ENCODE measurements around the gene ARHGAP22.

Gene ARHGAP22

GRCh38 chr10:48533540-48533939, 71.3 kb downstream of the ARHGAP22 start:
- DNase-seq (ENCODE audit: low read depth, low spot score), result no peak

- DNase-seq (ENCODE audit: low read depth, low spot score), result no peak
These were observed 73.4 kb downstream of the ARHGAP22 start for GRCh38 chr10:48531486-48531885.

DNA sequence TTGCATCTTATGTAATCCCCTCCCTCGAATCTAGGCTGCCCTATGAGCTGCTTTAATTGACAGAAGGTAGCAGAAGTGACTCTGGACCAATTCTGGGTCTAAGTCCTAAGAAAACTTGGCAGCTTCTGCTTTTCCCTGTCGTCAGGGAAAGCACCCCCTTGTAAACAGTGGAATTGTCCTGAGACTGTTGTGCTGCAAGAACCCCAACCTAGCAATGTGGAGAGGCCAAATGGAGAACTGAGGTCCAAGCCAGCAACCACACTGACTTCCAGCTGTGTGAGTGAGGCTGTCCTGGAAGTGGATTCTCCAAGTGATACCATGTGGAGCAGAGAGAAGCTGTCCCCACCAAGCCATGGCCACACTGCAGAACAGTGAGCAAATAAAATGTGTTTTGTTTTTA, 75.5 kb downstream of the ARHGAP22 start:
- no peak for DNase-seq (ENCODE audit: low read depth, low spot score)

DNA sequence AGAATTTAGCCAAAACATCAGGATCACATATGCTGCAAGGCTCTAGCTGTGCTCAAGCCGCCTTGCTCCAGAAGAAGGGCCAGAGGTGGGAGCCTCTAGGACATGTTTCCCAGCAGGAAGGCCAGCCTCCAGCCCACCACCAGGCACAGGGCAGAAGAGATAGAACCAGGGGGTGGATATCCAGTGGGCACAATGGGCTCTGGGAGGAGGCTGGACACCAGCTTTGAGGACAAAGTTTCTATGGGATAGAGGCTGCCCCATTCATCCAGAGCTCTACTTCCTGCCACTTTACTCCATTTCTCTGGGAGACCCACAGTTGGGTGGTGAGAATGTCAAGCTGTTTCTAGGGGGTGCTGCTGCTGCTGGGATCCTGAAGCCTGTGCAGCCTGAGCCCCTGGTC, 77.1 kb downstream of the ARHGAP22 start:
- DNase-seq (ENCODE audit: low read depth, low spot score), result no peak

DNA sequence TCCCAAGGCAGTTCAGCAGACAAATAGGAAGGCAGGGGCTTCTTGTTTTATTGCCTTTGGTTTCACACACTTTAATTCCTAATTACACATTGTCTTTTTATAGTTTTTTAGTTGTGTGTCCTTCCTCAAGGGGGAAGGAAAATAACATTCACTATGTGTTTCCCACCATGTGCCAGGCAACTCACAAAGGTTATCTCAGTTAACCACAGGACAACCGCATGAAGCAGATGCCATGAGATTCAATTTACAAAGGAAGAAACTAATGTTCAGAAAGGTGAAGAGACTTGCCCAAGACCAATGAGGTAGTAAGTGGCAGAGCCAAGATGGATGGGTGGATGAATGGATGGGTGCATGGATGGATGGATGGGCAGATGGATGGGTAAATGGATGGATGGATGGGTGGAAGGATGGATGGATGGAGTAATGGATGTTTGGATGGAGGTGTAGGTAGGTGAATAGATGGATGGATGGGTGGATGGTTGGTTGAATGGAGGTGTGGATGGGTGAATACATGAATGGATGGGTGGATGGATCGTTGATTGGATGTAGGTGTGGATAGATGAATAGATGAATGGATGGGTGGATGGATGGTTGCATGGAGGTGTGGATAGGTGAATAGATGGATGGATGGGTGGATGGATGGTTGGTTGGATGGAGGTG, 77.9 kb downstream of the ARHGAP22 start:
- no peak for DNase-seq (ENCODE audit: low read depth, low spot score)

DNA sequence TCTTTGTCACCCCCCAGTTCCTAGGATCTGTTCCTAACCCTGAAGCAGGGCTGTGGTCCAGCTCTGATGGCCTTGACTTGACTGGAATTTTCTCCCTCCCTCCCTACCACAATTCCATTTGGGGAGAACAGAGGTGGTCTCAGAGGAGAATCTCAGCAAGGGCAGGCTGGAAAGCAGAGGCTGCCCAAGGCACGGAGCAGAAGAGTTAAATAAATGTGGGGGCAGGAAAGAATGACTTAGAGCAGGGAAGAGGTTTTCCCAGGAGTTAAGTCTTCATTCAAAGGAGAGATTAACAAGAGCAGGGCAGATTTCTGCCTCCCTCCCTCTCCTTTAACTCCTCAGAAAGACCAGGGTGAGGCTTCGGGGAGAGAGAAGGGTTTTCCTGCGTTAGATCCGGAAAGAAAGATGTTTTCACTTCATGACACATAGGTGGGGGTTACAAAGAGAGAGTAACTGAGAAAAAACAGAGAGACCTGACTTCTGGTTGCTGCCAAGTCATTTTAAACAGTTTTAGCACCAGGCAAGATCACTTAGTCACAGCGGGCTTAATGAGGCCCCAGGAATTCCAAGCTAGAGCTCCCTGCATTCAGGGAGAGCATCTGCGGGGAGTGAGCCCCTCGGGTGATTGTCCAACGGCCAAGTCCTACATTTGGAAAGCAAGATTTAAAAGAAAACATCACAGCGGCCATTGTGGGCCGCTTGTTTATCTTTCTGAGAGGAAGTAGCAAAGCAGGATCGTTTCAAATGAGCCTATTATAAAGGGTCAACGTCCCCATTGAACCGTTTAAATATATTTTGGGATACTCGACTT, 78.7 kb downstream of the ARHGAP22 start:
- DNase-seq (ENCODE audit: low read depth, low spot score), result peak; percentile 49

DNA sequence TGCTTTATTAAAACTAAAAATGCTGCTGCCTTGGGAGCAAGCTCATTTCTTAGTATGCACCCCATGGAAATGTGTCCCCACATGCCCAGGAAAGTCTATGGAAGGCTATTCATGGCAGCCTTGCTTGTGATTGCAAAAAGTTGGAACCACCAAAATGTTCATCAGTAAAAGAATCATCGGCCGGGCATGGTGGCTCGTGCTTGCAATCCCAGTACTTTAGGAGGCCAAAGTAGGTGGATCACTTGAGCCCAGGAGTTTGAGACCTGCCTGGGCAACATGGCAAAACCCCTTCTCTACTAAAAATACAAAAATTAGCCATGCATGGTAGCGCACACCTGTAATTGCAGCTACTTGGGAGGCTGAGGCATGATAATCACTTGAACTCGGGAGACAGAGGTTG, 79.8 kb downstream of the ARHGAP22 start:
- DNase-seq (ENCODE audit: low read depth, low spot score), result no peak

GRCh38 chr10:48523820-48524758, 80.8 kb downstream of the ARHGAP22 start:
- DNase-seq (ENCODE audit: low read depth, low spot score), result peak; percentile 56

- DNase-seq (ENCODE audit: low read depth, low spot score), result peak; percentile 75
These were observed 81.6 kb downstream of the ARHGAP22 start for GRCh38 chr10:48523212-48523819.

GRCh38 chr10:48522011-48522765, 82.7 kb downstream of the ARHGAP22 start:
- DNase-seq (ENCODE audit: low read depth, low spot score), result no peak

DNA sequence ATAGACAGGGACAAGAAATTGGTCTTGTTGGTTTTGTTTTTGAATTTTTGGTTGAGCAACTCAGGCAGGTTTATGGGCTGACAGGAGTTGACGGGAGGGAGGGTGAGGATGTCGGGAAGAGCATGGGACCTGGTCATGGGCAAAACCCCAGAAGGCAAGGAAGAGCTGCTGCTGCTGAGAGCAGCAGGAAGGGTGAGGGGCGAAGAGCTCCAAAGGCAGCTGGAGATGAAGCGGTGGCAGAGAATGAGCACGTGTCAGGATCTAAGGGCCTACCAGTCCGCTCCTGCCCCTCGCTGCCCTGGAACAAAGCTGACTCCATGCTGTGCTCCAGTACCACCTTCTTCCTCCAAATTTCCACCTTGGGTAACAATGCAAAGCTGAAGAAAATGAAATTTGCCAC, 84.3 kb downstream of the ARHGAP22 start:
- no peak for DNase-seq (ENCODE audit: low read depth, low spot score)

GRCh38 chr10:48520184-48520506, 84.7 kb downstream of the ARHGAP22 start:
- DNase-seq (ENCODE audit: low read depth, low spot score), result no peak

DNA sequence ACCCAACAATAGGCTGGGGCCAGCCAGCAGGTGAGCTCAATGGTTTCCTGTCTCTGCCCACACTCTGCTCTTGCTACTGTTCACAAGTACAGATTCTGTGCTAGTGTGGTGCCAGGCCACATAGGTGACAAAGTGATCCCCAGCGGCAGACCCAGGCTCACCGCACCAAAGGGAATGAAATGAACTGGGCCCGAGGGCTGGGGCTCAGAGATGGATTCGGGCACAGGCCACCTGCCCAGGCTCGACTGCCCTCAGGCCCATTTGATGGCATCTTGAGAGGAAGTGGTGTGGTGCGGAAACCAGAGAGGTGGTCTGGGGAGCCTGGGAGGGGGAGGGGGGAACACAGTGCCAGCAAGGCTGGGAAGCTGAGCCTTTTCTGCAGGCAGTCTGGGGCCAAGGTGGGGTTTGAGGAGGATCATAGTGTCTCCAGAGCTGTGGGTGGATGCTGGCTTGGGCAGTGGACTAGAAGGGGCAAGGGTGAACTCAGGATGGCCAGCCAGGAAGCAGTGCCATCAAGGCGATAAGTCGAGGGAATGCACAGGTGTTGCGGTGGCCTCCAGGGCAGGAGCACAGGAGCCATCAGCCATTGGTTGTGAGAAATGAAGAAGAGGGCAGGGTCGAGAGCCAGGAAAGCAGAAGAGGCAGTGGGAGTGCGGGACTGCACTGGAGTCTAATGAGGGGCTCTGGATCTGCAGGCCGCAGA, 85.2 kb downstream of the ARHGAP22 start:
- no peak for DNase-seq (ENCODE audit: low read depth, low spot score)

- DNase-seq (ENCODE audit: low read depth, low spot score), result no peak
These were observed 85.9 kb downstream of the ARHGAP22 start for GRCh38 chr10:48518986-48519385.

DNA sequence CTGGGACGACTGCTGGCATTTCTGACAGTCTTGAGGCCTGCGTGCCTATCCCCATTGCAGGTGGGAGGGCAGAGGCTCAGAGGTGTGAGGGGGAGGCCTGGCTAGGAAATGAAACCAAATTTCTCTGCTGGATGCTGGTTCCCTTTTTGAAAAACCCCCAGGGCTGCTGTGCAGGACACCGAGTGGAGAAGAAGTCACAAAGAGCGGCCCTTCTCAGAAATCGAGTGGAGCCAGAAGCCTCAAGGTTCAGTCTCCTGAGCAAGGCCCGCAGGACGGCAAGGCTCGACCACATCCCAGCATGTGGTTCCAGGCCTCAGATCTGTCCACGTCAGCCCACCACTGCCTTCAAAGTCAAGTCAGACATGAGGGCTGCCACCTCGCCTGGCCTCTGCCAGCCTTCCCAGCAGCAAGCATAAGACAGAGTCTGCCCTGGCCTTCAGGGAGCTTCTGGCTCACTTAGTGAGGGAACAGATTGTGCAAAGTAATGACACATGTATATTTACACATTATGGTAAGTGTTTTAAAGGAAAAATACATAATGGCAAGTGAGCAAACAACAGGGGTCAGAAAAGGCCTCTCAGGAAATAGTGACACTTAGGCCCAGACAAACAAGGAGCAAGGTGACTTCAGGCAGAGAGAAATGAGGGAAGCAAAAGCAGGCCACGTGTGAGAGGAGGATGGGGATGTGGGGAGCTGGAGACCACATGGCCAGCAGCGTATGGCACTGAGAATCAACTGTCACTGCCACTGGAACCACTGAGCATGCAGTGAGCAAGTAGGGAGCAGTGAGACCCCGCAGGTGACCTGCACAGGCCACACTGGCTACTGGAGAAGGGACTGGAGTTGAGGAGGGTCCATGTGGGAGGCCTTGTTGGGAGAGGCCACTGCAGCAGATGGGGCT, 86.7 kb downstream of the ARHGAP22 start:
- no peak for DNase-seq (ENCODE audit: low read depth, low spot score)

DNA sequence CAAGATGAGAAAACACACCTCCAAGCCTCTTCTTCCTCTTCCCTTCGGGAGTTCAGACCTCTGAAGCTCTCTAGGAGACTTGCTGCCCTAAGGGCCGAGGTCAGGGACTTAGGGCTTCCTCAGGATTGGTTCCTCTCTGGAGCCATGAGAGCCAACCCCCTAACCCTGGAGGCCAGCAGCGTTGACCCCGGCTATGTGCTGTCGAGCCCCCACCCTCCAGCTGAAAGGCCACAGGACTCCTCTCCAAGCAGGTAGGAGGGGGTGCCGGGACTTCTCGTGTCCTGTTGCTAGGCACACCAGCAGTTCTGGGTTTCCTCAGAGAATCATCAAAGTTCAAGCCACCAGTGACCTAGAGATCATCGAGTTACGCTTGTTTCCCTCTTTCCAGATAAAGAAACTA, 87.4 kb downstream of the ARHGAP22 start:
- no peak for DNase-seq (ENCODE audit: low read depth, low spot score)

DNA sequence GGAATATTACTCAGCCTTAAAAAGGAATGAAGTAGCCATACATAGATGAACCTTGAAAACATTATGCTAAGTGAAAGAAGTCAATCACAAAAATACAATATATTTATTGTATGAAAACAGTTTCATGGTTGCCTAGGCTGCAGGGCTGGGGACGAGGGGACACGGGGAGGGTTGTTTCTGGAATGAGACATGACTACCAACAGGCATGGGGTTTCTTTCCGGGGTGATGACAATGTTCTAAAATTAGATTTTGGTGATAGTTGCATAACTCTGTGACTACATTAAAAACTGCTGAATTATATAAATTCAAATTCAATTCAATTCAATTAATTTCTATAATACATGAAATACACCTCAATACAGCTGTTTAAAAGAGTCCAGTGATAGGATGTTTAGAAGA, 88.0 kb downstream of the ARHGAP22 start:
- no peak for DNase-seq (ENCODE audit: low read depth, low spot score)

DNA sequence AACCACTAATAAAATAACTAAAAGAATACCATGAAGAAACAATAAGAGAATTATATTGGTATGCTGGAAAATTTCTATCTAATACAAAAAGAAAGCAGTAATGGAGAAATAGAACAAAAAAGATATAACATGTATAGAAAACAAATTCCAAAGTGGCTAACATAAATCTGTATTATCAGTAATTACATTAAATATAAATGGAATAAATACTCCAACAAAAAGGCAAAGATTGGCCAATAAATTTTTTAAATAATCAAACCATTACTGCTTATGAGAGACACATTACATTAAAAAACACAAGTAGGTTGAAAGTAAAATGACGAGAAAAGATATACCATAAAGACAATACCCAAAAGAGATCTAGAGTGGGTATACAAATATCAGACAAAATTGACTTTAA, 90.0 kb downstream of the ARHGAP22 start:
- DNase-seq (ENCODE audit: low read depth, low spot score), result no peak

- no peak for DNase-seq (ENCODE audit: low read depth, low spot score)
These were observed 90.6 kb downstream of the ARHGAP22 start for GRCh38 chr10:48514255-48514654.
